Keratinocyte (primary cell): ENCODE results near the gene NSUN4. TPM values are rescaled to one million over a fixed set of nuclear protein-coding genes. Genes with fewer than 3 reads are reported as not detected.
A peak's percentile ranks its signal among the peaks of the same experiment; 100 is the strongest.

Experiments used
- DNase-seq: peaks from one replicate; pipeline ENCODE4 v3.0.0-alpha.2; 2011; ENCODE audit warnings: low read depth, missing footprints, low spot score
- FAIRE-seq: peaks from 2 replicates; lab custom pipeline; 2011; peaks lifted over from hg19 to GRCh38; lab: Jason Lieb, UNC
- H2AFZ ChIP-seq: 2 replicates; pipeline ENCODE4 v1.6.0; 2012; ENCODE audit warnings: low read length, control low read depth, inconsistent platforms; ENCODE audit not compliant: control insufficient read depth
- H3K27ac ChIP-seq: 2 replicates; pipeline ENCODE4 v1.5.1; 2011; ENCODE audit warnings: low read length; ENCODE audit not compliant: control insufficient read depth, insufficient read depth
- H3K27me3 ChIP-seq: 3 replicates; pipeline ENCODE4 v1.6.0; 2011; ENCODE audit warnings: low read length; ENCODE audit not compliant: control insufficient read depth, insufficient read depth; ENCODE audit errors: extremely low read depth
- H3K36me3 ChIP-seq, 2 experiments: 2 replicates in 1 of 2; 3 replicates in 1 of 2; pipeline ENCODE4 v1.5.1; 2011; ENCODE audit warnings: low read length in 2 of 2, mild to moderate bottlenecking in 1 of 2; ENCODE audit not compliant: control insufficient read depth in 2 of 2, insufficient read depth in 2 of 2; ENCODE audit errors: extremely low read depth in 1 of 2
- H3K4me1 ChIP-seq: 3 replicates; pipeline ENCODE4 v1.5.1; 2011; ENCODE audit warnings: low read length; ENCODE audit not compliant: control insufficient read depth, insufficient read depth; ENCODE audit errors: extremely low read depth
- H3K4me2 ChIP-seq: 3 replicates; pipeline ENCODE4 v1.6.0; 2011; ENCODE audit warnings: low read depth, low read length; ENCODE audit not compliant: control insufficient read depth, insufficient read depth; ENCODE audit errors: extremely low read depth
- H3K4me3 ChIP-seq, 3 experiments: fragments of 200-600 bp in 1 of 3; sonication (generic) in 1 of 3; 2 replicates in 2 of 3; 3 replicates in 1 of 3; pipeline ENCODE4 v1.5.1; 2011 to 2016; ENCODE audit warnings: low read length in 3 of 3, mild to moderate bottlenecking in 3 of 3, control low read depth in 2 of 3, inconsistent platforms in 1 of 3, low read depth in 1 of 3, mixed read lengths in 1 of 3, mixed run types in 1 of 3, moderate library complexity in 1 of 3; ENCODE audit not compliant: control insufficient read depth in 2 of 3, insufficient read depth in 2 of 3; ENCODE audit errors: extremely low read depth in 1 of 3
- H3K79me2 ChIP-seq: 2 replicates; pipeline ENCODE4 v1.6.0; 2012; ENCODE audit warnings: low read length; ENCODE audit not compliant: control insufficient read depth, insufficient read depth
- H3K9ac ChIP-seq: 3 replicates; pipeline ENCODE4 v1.6.0; 2011; ENCODE audit warnings: low read length; ENCODE audit not compliant: control insufficient read depth, insufficient read depth; ENCODE audit errors: extremely low read depth
- H3K9me1 ChIP-seq: 3 replicates; pipeline ENCODE4 v1.6.0; 2011; ENCODE audit warnings: low read length; ENCODE audit not compliant: control insufficient read depth, insufficient read depth; ENCODE audit errors: extremely low read depth
- H3K9me3 ChIP-seq: 2 replicates; pipeline ENCODE4 v1.5.1; 2012; ENCODE audit warnings: low read depth, low read length; ENCODE audit not compliant: control insufficient read depth
- H4K20me1 ChIP-seq: 3 replicates; pipeline ENCODE4 v1.6.0; 2011; ENCODE audit warnings: low read length; ENCODE audit not compliant: control insufficient read depth, insufficient read depth; ENCODE audit errors: extremely low read depth
- CTCF ChIP-seq, 3 experiments: IDR thresholded peaks in 1 of 3; conservative IDR thresholded peaks in 1 of 3; optimal IDR thresholded peaks in 1 of 3; 2 replicates in 2 of 3; 3 replicates in 1 of 3; pipeline versions ENCODE3 to v1.5.1; 2011; ENCODE audit warnings: low read length in 3 of 3, mild to moderate bottlenecking in 3 of 3, moderate library complexity in 2 of 3, control low read depth in 1 of 3, inconsistent platforms in 1 of 3; ENCODE audit not compliant: insufficient read depth in 2 of 3; ENCODE audit errors: extremely low read depth in 1 of 3
- EZH2 ChIP-seq: IDR thresholded peaks from one replicate; pipeline ENCODE4 v1.6.1; 2012; ENCODE audit warnings: inconsistent platforms, mild to moderate bottlenecking, low read length, moderate library complexity
- dilution Hi-C: fragments of 300-500 bp; cut with MboI; formaldehyde crosslinking; loops from one replicate; pipeline ENCODE4 v1.7.0; 2020; ENCODE audit warnings: low sequenced_read_pairs; ENCODE audit not compliant: extremely low pct_ligation_motif_present
- polyA plus RNA-seq, 5 experiments: library from polyadenylated mRNA; depleted of rRNA in 3 of 5; stranded (reverse) in 3 of 5; stranded (forward) in 1 of 5; unstranded in 1 of 5; fragments of >200 nt; gene quantifications; 1 replicate in 1 of 5; 2 replicates in 3 of 5; 3 replicates in 1 of 5; pipeline versions ENCODE4 v1.2.1 to v1.2.3, GENCODE V29; 2011 to 2012; ENCODE audit warnings: missing spikeins in 2 of 5, low read depth in 1 of 5, low replicate concordance in 1 of 5

Gene NSUN4
- polyA plus RNA-seq, 1 donor (not counting 4 experiments of a cell fraction or from before 2014, with no cell fraction given) = 26.3 TPM

GRCh38 chr1:46401154-46401913, 60.7 kb downstream of the NSUN4 start:
- Histone ChIP-seq H3K79me2 (no peaks in the 10 kb centered on the region), H3K27ac (no peak overlapping the region), H3K9me3 (no peaks in the 10 kb centered on the region), H3K27me3 (no peaks in the 10 kb centered on the region), H4K20me1 (no peaks in the 10 kb centered on the region), H3K9me1 (peaks cover 4% of the 10 kb centered on the region), H3K9ac (no peak overlapping the region), H2AFZ (no peak overlapping the region), H3K36me3 (peaks cover 0 to 2% of the 10 kb centered on the region in 2 experiments), H3K4me1 (peaks cover 23% of the 10 kb centered on the region), H3K4me3 (no peak overlapping the region), H3K4me2 (no peak overlapping the region)
- DNase-seq (no peak), FAIRE-seq (peak; percentile 58)
- TF ChIP-seq CTCF (optimal IDR thresholded peaks at IDR 0.05 in 1 of 3, IDR thresholded peaks at IDR 0.05 in 1 of 3, conservative IDR thresholded peaks at IDR 0.05 in 1 of 3; ENCODE audit: extremely low read depth in 1 of 3, insufficient read depth in 2 of 3, low read length in 3 of 3) (no peak), EZH2 (no peak)
- dilution Hi-C loops = no loop called here

GRCh38 chr1:46401964-46402626, 61.5 kb downstream of the NSUN4 start:
- FAIRE-seq (peak; percentile 94), DNase-seq (peak; percentile 70)
- H3K27me3 ChIP-seq = no peaks in the 10 kb centered on the region
- H4K20me1 ChIP-seq = no peaks in the 10 kb centered on the region
- no peak for TF ChIP-seq CTCF (optimal IDR thresholded peaks at IDR 0.05 in 1 of 3, IDR thresholded peaks at IDR 0.05 in 1 of 3, conservative IDR thresholded peaks at IDR 0.05 in 1 of 3; ENCODE audit: extremely low read depth in 1 of 3, insufficient read depth in 2 of 3, low read length in 3 of 3)
- no peak for TF ChIP-seq EZH2
- H3K27ac ChIP-seq = no peak overlapping the region
- H3K9me3 ChIP-seq = no peaks in the 10 kb centered on the region
- H3K4me2 ChIP-seq = peak overlapping the region; percentile 37
- H3K79me2 ChIP-seq = no peaks in the 10 kb centered on the region
- H3K4me1 ChIP-seq = peaks cover 16% of the 10 kb centered on the region
- H3K9ac ChIP-seq = no peak overlapping the region
- H3K4me3 ChIP-seq = no peak overlapping the region
- dilution Hi-C loops = no loop called here
- peak overlapping the region; percentile 35 for H2AFZ ChIP-seq
- peaks cover 4% of the 10 kb centered on the region for H3K9me1 ChIP-seq
- peaks cover 0 to 2% of the 10 kb centered on the region in 2 experiments for H3K36me3 ChIP-seq
